ENCODE measurements around the gene CDCA5.

Gene CDCA5

DNA sequence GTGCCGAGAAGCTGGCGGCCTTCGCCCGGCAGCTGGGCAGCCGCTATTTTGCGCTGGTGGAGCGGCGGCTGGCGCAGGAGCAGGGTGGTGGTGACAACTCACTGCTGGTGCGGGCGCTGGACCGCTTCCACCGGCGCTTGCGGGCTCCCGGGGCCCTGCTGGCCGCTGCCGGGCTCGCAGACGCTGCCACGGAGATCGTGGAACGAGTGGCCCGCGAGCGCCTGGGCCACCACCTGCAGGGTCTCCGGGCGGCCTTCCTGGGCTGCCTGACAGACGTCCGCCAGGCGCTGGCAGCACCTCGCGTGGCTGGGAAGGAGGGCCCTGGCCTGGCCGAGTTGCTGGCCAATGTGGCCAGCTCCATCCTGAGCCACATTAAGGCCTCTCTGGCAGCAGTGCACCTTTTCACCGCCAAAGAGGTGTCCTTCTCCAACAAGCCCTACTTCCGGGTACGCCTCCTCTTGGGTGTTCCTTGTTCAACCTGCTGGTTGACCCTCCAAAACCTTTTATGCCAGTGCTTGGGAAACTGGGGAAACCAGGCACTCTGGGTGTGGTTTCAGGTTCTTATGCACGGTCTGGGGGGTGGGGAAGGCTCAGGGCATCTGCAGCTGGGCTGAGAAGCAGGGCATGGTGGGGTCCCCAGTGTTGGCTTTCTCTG is 24.8 kb upstream of the CDCA5 start:
- TF ChIP-seq, protein P1, sequence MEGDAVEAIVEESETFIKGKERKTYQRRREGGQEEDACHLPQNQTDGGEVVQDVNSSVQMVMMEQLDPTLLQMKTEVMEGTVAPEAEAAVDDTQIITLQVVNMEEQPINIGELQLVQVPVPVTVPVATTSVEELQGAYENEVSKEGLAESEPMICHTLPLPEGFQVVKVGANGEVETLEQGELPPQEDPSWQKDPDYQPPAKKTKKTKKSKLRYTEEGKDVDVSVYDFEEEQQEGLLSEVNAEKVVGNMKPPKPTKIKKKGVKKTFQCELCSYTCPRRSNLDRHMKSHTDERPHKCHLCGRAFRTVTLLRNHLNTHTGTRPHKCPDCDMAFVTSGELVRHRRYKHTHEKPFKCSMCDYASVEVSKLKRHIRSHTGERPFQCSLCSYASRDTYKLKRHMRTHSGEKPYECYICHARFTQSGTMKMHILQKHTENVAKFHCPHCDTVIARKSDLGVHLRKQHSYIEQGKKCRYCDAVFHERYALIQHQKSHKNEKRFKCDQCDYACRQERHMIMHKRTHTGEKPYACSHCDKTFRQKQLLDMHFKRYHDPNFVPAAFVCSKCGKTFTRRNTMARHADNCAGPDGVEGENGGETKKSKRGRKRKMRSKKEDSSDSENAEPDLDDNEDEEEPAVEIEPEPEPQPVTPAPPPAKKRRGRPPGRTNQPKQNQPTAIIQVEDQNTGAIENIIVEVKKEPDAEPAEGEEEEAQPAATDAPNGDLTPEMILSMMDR (conservative IDR thresholded peaks at IDR 0.05; ENCODE audit: low read length): no peak
- no peak overlapping the region for H3K4me3 ChIP-seq (ENCODE audit: low read length)
- no peak for DNase-seq (ENCODE audit: low read depth)

DNA sequence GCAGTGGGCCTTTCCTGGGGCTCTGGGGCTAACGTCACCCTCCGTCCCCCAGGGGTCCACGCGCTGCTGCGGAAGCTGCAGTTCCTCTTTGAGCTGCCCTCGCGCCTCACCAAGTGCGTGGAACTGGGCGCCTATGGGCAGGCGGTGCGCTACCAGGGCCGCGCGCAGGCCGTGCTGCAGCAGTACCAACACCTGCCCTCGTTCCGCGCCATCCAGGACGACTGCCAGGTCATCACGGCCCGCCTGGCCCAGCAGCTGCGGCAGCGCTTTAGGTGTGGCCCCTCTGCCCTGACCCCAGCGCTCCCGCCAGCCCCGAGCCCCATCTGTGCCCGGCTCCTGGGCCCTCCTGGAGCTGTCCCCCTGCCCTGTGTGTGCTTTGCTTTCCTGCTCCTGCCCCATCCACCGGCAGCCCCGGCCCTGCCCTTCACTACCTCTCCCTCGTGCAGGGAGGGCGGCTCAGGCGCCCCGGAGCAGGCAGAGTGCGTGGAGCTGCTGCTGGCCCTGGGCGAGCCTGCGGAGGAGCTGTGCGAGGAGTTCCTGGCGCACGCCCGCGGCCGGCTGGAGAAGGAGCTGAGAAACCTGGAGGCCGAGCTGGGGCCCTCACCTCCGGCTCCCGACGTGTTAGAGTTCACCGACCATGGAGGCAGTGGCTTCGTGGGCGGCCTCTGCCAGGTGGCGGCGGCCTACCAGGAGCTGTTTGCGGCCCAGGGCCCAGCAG is 24.1 kb upstream of the CDCA5 start:
- TF ChIP-seq, protein P1 (conservative IDR thresholded peaks at IDR 0.05; ENCODE audit: low read length): no peak
- DNase-seq (ENCODE audit: low read depth): no peak
- H3K4me3 ChIP-seq (ENCODE audit: low read length): no peak overlapping the region

DNA sequence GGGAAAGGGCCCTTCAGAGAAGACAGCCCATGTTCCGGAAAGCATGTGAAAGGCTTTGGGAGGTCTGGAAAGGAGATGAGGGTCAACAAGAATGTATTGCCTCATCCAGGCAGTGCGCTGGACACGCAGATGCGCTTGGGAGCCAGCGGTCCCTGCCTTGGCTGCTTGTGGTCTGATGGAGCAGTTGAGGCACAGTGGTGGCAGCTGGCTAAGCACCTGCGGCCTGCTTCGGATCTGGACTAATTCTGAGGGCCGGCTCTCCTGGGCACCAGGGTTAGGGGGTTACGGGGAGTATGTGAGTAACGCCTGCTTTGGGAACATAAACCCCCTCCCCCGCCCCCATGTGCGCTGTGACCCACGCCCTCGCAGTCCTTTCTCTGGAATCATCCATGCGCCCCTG is 23.2 kb upstream of the CDCA5 start:
- no peak overlapping the region for H3K4me3 ChIP-seq (ENCODE audit: low read length)
- TF ChIP-seq, protein P1 (conservative IDR thresholded peaks at IDR 0.05; ENCODE audit: low read length): no peak
- DNase-seq (ENCODE audit: low read depth): no peak

DNA sequence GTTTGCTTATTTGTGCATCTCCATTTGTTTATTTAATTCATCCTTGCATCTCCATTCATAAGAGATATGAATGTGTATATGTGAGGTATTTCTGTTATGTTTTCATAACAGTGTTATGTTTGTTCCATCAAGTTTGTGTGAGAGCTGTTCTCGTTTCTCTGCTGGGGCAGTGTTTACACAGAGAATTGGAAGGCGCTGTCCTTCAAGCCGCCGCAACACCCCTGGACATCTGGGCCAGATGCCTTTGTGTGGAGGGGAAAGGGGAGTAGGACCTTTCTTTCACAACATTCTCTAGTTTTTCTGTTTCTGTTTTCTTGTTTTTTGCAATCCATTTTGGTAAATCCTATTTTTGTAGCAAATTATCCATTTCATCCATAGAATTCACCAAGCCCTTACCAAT is 20.8 kb upstream of the CDCA5 start:
- TF ChIP-seq, protein P1 (conservative IDR thresholded peaks at IDR 0.05; ENCODE audit: low read length): no peak
- no peak for DNase-seq (ENCODE audit: low read depth)
- H3K4me3 ChIP-seq (ENCODE audit: low read length): no peak overlapping the region

DNA sequence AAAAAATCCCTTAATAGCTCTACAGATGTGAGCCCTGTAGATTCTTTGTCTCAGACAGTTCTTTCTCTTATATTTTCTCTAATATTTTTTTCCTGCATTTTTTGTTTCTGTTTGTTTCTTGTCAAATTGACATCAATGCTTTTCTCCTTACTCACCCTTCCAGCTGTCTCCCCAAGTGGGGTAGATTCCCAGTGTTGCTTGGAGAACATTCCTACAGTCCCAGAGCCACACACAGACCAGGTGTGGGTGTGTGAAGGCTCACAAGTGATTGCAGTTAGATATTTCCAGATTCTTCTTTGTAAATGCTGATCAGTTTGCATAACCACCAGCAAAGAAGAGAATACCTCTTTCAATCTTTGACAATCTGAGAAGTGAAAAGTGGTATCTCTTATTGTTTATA is 19.6 kb upstream of the CDCA5 start:
- TF ChIP-seq, protein P1 (conservative IDR thresholded peaks at IDR 0.05; ENCODE audit: low read length): no peak

DNA sequence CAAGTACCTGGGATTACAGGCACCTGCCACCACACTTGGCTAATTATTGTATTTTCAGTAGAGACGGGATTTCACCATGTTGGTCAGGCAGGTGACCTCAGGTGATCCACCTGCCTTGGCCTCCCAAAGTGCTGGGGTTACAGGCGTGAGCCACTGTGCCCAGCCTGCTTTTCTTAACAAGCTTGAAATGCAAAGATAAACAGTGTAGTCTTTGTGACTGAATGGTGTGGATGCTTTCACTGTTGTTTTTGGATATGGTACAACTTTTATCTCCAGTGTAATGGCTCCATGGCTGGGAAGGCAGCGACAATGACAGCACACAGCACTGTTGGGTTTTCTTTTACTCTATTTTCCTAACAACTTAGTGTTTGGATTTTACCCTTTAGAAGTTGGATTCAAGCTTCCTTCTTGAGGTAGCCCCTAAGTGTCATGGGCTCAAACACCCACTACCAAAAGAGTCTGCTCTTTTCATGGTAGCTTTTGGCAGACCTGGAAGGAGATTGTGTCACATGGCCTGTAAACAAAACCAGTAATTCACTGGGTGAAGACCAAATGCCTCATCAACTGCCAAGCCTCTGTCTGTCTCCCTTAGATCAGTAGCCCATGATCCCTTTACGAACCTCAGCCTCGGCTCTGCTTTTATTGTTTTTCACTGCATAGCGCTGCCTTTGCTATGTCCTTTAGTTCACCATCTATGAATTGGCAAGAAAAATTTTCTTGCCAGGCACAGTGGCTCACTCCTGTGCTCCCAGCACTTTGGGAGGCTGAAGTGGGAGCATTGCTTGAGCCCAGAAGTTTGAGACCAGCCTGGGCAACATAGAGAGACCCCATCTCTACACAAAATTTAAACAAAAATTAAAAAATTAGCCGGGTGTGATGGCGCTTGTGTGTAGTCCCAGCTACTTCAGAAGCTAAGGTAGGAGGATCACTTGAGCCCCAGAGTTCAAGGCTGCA is 18.6 kb upstream of the CDCA5 start:
- TF ChIP-seq, protein P1 (conservative IDR thresholded peaks at IDR 0.05; ENCODE audit: low read length): no peak
- no peak for DNase-seq (ENCODE audit: low read depth)
- no peak overlapping the region for H3K4me3 ChIP-seq (ENCODE audit: low read length)

More for the DNA sequence above, 19.6 kb upstream of the CDCA5 start:
- DNase-seq (ENCODE audit: low read depth): no peak
- no peak overlapping the region for H3K4me3 ChIP-seq (ENCODE audit: low read length)
